Ureter (tissue), 1 donor: ENCODE measurements around the gene IRAG1. TPM values are rescaled to one million over a fixed set of nuclear protein-coding genes. Genes with fewer than 3 reads are reported as not detected.
"Not testable (repeated sequence)": the region's sequence is repeated elsewhere in the genome, so short reads cannot be mapped to it uniquely, and the experiment has no call there.

Experiments
- DNase-seq: peaks from one replicate; pipeline ENCODE4 v3.0.0-alpha.2; 2020; ENCODE audit warnings: low spot score
- total RNA-seq: library from RNA; stranded (reverse); gene quantifications from one replicate; pipeline ENCODE4 v1.2.4, GENCODE V29; 2023
- donor health status: DM: yes; HTN: yes; CAD: no.

IRAG1 gene
- total RNA-seq, 1 donor from 2014 or later, result 75.5 TPM

GRCh38 chr11:10709299-10710086 is 15.9 kb upstream of the IRAG1 start:
- no peak for DNase-seq

DNA sequence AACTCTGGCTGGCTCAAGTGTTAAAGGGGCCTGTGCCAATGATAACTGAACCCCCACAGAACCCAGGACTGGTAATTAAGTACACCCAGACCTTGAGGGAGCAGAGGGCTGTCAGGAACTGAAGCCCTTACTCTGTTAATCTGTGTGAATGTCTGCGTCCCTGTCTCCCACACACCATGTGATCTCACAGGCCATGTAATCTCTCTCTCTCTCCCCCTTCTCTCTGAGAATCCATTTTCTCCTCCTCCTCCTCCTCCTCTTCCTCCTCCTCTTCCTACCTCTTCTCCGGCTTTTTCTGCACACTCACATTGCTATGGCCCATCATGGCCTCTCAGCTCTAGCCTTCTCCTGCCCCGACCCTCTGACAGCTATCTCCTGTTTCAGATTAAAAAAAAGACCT is 14.6 kb upstream of the IRAG1 start:
- DNase-seq, result no peak

- DNase-seq, result no peak
Observed at GRCh38 chr11:10701982-10702381, 8.4 kb upstream of the IRAG1 start.

- no peak for DNase-seq
Observed at GRCh38 chr11:10699072-10699471, 5.5 kb upstream of the IRAG1 start.

DNA sequence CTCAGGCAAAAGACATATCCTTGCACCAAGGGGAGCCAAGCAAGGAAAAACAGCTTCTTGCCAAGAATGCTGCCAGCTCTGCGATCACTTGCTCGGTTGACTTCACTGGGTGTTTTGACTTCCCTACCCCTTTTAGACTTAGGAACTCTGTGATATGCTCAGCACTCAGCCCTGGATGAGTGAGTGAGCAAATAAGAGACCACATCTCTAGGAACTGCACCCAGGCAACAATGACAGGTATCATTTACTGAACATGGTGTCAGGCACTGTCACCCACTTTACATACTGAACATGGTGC is 3.7 kb upstream of the IRAG1 start:
- DNase-seq, result no peak

DNA sequence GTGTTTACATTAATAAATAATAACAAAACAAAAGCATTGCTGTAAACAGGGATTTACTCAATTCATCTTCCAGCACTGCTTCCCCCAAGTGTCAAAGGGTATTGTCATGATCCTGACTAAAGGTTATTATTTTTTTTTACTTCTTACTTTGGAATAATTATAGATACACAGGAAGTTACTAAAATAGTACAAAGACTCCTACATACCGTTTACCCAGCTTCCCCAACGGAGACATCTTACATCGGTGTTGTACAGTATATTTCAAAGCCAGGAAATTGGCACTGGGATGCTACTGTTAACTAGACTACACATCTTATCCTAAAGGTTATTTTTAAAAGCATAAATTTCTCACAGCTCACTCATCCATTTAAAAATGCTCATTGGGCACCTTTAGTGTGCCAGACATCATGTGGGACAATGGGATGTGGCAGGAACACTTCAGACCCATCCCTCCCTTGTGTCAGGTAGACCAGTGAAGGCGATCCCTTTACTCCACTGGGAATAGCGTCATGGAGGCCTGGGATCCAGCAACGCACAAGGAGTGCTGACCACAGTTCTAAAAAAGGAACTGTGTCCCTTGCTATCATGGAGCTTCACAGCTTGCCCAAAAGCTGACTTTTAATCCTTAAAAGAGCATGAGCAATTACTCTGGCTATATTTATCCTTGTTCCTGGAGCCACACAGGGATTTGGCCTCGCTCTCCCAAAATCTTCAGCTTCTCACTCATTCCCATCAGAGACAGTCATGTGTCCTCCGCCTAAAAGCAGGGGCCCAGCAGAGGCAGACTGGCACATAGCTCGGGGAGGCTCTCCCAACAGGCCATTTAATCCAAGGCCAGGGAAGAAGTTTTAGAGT is 3.1 kb upstream of the IRAG1 start:
- DNase-seq, result no peak

DNA sequence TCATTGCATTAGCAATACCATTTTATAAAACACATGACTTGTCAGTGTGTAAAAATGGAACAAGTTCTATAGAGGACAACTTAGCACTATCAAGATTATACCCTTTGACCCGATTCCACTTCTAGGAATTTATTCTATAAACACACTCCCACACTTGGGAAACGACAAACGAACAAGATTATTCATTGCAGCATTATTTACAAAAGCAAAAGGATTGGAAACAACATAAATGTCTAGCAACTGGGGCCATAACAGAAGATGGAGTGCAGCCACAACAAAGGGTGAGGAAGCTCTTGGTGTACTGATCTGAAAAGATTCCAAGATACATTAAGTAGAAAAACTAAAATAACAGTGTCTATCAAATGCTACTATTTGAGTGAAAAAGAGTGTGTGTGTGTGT is 2.3 kb upstream of the IRAG1 start:
- no peak for DNase-seq

- no peak for DNase-seq
Observed at GRCh38 chr11:10694486-10695239, 1.1 kb upstream of the IRAG1 start.

DNA sequence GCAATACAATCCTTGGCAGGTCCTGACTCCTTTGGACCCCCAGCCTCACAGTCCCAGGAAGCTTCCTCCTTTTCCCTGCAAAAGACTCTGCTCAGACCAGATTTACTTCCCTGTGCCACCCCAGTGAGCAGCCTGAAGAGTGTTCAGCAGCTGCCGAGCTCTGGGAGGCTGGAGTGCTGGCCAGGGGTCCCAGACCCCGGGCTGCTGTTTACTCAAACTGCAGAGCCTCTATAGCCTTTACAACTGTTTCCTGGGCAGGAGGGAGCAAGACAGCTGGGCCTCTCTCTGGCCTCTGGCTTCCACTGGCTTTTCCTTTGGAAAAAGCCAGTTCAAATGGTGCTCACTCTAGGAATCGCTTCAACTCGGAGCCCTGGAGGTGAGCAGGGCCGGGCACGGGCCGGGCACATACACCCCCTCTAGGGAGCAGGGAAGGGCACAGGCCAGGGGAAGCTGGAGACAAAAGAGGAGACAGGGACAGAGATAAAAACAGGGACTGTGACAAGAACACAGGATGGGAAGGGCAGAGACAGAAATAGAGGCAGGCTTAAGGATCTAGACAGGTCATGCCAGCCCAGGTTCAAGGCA is 932 bp downstream of the IRAG1 start:
- no peak for DNase-seq

DNA sequence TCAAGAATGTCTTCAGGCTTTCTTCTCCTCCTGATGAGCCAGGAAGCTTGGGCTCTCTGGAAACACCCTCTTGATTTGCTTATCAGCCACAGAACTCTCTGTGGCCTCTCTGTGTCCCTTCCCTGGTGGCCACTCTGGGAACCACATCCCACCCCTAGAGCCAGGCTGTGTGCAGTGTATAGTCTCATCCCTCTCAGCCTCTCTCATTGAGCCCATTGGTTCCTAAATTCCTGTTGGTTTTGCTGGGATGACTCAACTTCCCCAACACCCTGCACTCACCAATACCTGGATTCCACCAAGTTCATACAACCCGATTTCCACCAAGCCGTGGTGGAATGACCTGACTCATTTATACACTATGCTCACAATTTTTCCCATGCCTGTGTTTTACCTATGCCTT is 5.2 kb downstream of the IRAG1 start:
- no peak for DNase-seq

DNA sequence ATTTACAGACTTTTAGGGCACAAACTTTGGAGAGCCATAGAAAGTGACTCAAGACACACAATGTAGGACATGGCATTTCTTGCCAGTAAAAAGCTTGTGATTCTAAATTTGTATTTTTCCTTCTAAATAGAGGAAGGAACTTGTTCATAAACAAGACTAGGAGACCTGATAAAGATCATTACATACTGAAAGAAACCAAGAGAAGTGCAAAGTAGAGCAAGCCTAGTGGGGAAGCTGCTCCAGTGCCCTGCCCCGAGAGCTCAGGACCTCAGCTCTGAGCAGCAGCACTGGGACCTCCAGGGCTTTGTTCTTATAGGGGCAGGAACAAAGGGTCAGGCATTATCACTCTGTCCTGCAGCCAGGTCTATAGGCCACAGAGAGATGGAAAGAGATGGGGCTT is 7.2 kb downstream of the IRAG1 start:
- DNase-seq, result no peak

GRCh38 chr11:10683429-10683828 is 10.1 kb downstream of the IRAG1 start:
- DNase-seq, result no peak

DNA sequence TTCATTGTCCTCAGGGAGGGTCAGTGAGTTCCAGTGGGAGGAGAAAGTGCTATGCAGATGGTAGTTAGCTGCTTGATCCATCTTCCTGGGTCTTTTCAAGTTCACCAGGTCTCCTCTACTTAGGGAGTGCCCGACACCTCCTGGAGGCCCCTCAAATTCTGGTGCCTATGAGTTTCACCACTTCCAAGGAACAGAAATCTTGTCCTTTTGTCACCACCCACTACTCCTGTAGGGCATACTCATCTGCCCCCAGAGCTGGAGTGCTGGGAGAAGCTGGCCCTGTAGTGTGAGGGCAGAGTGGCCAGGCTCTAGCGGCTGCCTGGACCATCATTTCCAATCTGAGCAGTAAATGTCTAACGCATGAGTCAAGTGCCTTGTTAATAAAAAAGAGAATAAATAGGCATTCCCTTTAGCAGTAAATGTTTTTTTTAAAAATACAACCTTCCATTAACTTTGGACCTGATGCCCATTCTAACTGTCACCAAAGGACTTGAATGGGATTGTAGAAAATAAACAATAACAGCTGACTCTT is 12.5 kb downstream of the IRAG1 start:
- DNase-seq, result no peak

- not testable (repeated sequence) for DNase-seq
Observed at GRCh38 chr11:10680279-10680678, 13.3 kb downstream of the IRAG1 start.

DNA sequence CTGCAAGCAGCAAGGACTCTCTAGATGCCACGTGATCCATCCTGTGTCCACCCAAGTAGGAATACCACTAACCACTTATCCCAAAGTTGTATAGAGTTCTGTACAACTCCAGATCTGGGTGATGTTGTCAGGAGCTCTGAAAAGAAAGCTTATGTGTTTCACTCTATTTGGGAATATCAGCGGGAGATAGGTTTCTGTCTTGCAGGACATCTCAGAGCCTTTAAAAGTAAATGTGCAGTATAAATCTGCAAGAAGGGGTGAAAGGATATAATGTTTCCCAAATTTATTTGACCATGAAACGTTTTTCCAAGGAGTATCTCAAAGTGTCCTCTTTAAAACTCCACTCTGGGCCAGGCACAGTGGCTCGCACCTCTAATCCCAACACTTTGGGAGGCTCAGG is 13.9 kb downstream of the IRAG1 start:
- no peak for DNase-seq

DNA sequence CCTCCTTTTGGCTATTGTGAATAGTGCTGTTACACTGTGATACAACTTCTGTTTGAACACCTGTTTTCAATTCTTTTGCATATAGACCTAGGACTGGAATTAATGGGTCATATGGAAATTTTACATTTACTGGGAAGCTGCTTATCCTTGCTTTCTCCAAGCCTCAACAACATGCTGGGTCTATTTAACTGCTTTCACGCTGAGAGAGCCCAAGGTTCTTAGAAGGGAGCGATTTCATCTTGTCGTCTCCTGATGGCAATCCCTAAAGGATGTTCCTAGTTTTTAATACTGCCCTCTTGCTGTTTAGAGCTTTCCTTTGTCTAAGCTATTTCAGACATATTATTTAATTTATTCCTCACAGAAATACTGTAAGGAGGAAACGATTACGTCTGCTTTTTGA is 15.5 kb downstream of the IRAG1 start:
- no peak for DNase-seq

- no peak for DNase-seq
Observed at GRCh38 chr11:10676919-10677318, 16.6 kb downstream of the IRAG1 start.

DNA sequence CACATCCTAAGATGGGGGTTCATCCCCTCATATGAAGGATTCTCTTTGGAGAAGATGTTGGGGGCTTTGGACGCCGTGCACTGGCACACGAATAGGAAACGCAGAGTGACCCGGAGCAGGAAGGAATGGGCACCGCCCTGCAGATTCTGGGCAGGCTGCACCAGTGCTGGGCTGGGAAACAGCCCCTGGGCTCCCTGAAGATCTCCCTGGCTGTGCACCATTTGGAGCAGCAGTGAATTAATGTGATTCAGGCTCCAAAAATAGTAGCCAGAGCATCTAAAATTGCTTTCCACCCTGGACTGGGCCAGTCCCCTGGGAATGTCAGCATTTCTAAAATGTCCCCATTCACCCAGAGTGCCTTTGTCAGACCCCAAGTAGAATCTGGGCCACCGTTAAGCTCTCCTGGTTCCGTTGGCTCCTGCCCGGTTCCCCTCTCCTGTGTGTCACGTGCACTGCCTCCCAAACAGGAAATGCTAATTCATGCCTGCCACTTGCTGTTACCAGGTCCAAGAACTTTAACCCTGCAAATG is 18.6 kb downstream of the IRAG1 start:
- no peak for DNase-seq

- no peak for DNase-seq
Observed at GRCh38 chr11:10674440-10674855, 19.1 kb downstream of the IRAG1 start.

DNA sequence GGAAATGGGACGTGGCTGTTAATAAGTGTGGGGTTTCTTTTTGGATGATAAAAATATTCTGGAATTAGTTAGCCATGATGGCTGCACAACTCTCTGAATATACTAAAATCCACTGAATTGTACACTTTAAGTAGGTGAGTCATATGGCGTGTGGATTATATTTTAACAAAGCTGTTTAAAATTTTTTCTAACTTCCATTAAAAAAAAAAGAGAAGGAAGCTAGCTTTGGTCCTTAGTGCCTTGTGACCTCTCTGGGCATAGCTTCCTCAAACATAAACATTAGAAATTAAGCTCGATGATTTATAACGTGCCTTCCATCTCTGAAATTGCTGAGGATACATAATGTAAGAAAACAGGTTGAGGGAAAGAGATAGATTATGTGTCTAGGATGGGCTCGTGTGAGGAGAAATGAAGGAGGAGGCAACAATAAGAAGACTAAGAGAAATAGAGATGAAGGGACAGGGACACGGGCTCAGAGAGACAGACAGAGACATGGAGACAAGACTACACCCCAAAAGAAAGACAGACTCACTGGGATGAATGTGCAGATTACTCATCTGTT is 20.0 kb downstream of the IRAG1 start:
- no peak for DNase-seq

- DNase-seq, result no peak
Observed at GRCh38 chr11:10670099-10670498, 23.5 kb downstream of the IRAG1 start.
